Nephron (organoid): ENCODE results near the gene ERG28.
A peak's percentile ranks its signal among the peaks of the same experiment; 100 is the strongest.

Experiments used
- H3K27ac Mint-ChIP-seq, 3 experiments: 2 replicates each; pipeline ENCODE4 v1.8.0; 2020; ENCODE audit warnings: mixed read lengths in 3 of 3, mild to moderate bottlenecking in 2 of 3, moderate library complexity in 1 of 3
- H3K27me3 Mint-ChIP-seq: 2 replicates; pipeline ENCODE4 v1.8.0; 2021; ENCODE audit warnings: low read depth, mild to moderate bottlenecking, moderate library complexity, mixed read lengths
- H3K36me3 Mint-ChIP-seq: 2 replicates; pipeline ENCODE4 v1.8.0; 2020; ENCODE audit warnings: low read depth, mixed read lengths
- H3K4me1 Mint-ChIP-seq: 2 replicates; pipeline ENCODE4 v1.8.0; 2020; ENCODE audit warnings: mixed read lengths
- H3K4me3 Mint-ChIP-seq, 3 experiments: 2 replicates each; pipeline ENCODE4 v1.8.0; 2020; ENCODE audit warnings: mild to moderate bottlenecking in 3 of 3, mixed read lengths in 3 of 3, moderate library complexity in 2 of 3
- H3K9me3 Mint-ChIP-seq: 2 replicates; pipeline ENCODE4 v1.8.0; 2020; ENCODE audit warnings: mixed read lengths
- CTCF ChIP-seq, 3 experiments: fragments of 200-600 bp; sonication (generic); IDR thresholded peaks; one replicate each; pipeline ENCODE4 v1.5.0; 2021; ENCODE audit warnings: antibody characterized with exemption in 3 of 3; ENCODE audit not compliant: unreplicated experiment in 3 of 3

Gene ERG28

GRCh38 chr14:75660630-75661498, at the start of gene ERG28, which contains the start of gene TTLL5:
ERG28 (minus strand) TSS chr14:75660876; CDS start chr14:75657502, 3,374 bp downstream.
TTLL5 (plus strand) TSS chr14:75661246; CDS start chr14:75663150, 1,904 bp downstream.
- H3K4me1 Mint-ChIP-seq, result peaks cover 23% of the 10 kb centered on the region
- H3K36me3 Mint-ChIP-seq, result peaks cover 13% of the 10 kb centered on the region
- H3K9me3 Mint-ChIP-seq, result no peaks in the 10 kb centered on the region
- H3K27ac Mint-ChIP-seq, result peak within 1 kb of the TSS; percentile 66 to 87 (median 75)
- no peaks in the 10 kb centered on the region for H3K27me3 Mint-ChIP-seq
- TF ChIP-seq CTCF (IDR thresholded peaks at IDR 0.05; ENCODE audit: unreplicated experiment in 3 of 3), result no peak
- peak within 1 kb of the TSS; percentile 94 to 97 (median 95) for H3K4me3 Mint-ChIP-seq

- Mint-ChIP-seq H3K27ac (peak overlapping the region; percentile 19 to 79 (median 71)), H3K36me3 (peaks cover 8% of the 10 kb centered on the region), H3K4me1 (peaks cover 30% of the 10 kb centered on the region), H3K27me3 (no peaks in the 10 kb centered on the region), H3K4me3 (no peak overlapping the region), H3K9me3 (no peaks in the 10 kb centered on the region)
- peak; percentile 81 to 87 (median 84) for TF ChIP-seq CTCF (IDR thresholded peaks at IDR 0.05; ENCODE audit: unreplicated experiment in 3 of 3)
Measured at GRCh38 chr14:75709207-75709812, 48.6 kb upstream of the ERG28 start.

GRCh38 chr14:75705014-75705413, 44.3 kb upstream of the ERG28 start:
- H3K4me1 Mint-ChIP-seq, result peaks cover 18% of the 10 kb centered on the region
- no peak overlapping the region for H3K27ac Mint-ChIP-seq
- TF ChIP-seq CTCF (IDR thresholded peaks at IDR 0.05; ENCODE audit: unreplicated experiment in 3 of 3), result no peak
- no peaks in the 10 kb centered on the region for H3K9me3 Mint-ChIP-seq
- no peaks in the 10 kb centered on the region for H3K27me3 Mint-ChIP-seq
- H3K36me3 Mint-ChIP-seq, result peaks cover 26% of the 10 kb centered on the region
- H3K4me3 Mint-ChIP-seq, result no peak overlapping the region

GRCh38 chr14:75703467-75703866, 42.8 kb upstream of the ERG28 start:
- H3K27ac Mint-ChIP-seq, result peak overlapping the region in 1 of 3 experiments; percentile 93
- TF ChIP-seq CTCF (IDR thresholded peaks at IDR 0.05; ENCODE audit: unreplicated experiment in 3 of 3), result no peak
- peaks cover 36% of the 10 kb centered on the region for H3K36me3 Mint-ChIP-seq
- H3K4me1 Mint-ChIP-seq, result peaks cover 12% of the 10 kb centered on the region
- H3K9me3 Mint-ChIP-seq, result no peaks in the 10 kb centered on the region
- H3K27me3 Mint-ChIP-seq, result no peaks in the 10 kb centered on the region
- H3K4me3 Mint-ChIP-seq, result no peak overlapping the region

GRCh38 chr14:75702616-75703261, 42.1 kb upstream of the ERG28 start:
- peaks cover 42% of the 10 kb centered on the region for H3K36me3 Mint-ChIP-seq
- TF ChIP-seq CTCF (IDR thresholded peaks at IDR 0.05; ENCODE audit: unreplicated experiment in 3 of 3), result no peak
- no peaks in the 10 kb centered on the region for H3K27me3 Mint-ChIP-seq
- H3K4me1 Mint-ChIP-seq, result peaks cover 17% of the 10 kb centered on the region
- peak overlapping the region in 2 of 3 experiments; percentile 50 to 93 for H3K27ac Mint-ChIP-seq
- H3K9me3 Mint-ChIP-seq, result no peaks in the 10 kb centered on the region
- H3K4me3 Mint-ChIP-seq, result no peak overlapping the region
